ENCODE measurements around the gene ARL11. TPM values are rescaled to one million over a fixed set of nuclear protein-coding genes. Genes with fewer than 3 reads are reported as not detected.

Gene ARL11
- total RNA-seq, 2 donors from 2014 or later: 0.05 to 0.40 TPM

- 91% methylated on average over 6 of the region's 6 CpGs for WGBS
- Histone ChIP-seq H3K27me3 (replicated peaks; ENCODE audit: insufficient read depth) (no peaks in the 10 kb centered on the region), H3K9me3 (no peaks in the 10 kb centered on the region), H3K4me1 (replicated peaks) (no peaks in the 10 kb centered on the region), H3K4me3 (no peak overlapping the region), H3K27ac (no peak overlapping the region), H3K36me3 (no peaks in the 10 kb centered on the region)
- DNase-seq (ENCODE audit: low spot score): no peak
- intact Hi-C loops (cut with DNase I): no loop called here
- TF ChIP-seq POLR2A (IDR thresholded peaks at IDR 0.05) (no peak), CTCF (IDR thresholded peaks at IDR 0.05) (no peak), POLR2AphosphoS5 (IDR thresholded peaks at IDR 0.05) (no peak)
These were observed 4.1 kb upstream of the ARL11 start for GRCh38 chr13:49624229-49624628.

GRCh38 chr13:49625392-49626079 lies 2.8 kb upstream of the ARL11 start:
- no peaks in the 10 kb centered on the region for H3K27me3 ChIP-seq (replicated peaks; ENCODE audit: insufficient read depth)
- TF ChIP-seq POLR2A (IDR thresholded peaks at IDR 0.05) (no peak), POLR2AphosphoS5 (IDR thresholded peaks at IDR 0.05) (no peak), CTCF (IDR thresholded peaks at IDR 0.05) (no peak)
- intact Hi-C loops (cut with DNase I): no loop called here
- H3K9me3 ChIP-seq: no peaks in the 10 kb centered on the region
- DNase-seq (ENCODE audit: low spot score): no peak
- no peak overlapping the region for H3K27ac ChIP-seq
- H3K4me3 ChIP-seq: no peak overlapping the region
- H3K36me3 ChIP-seq: no peaks in the 10 kb centered on the region
- 69% methylated on average over 12 of the region's 12 CpGs for WGBS
- H3K4me1 ChIP-seq (replicated peaks): no peaks in the 10 kb centered on the region

GRCh38 chr13:49629196-49629938 lies 1.1 kb downstream of the ARL11 start:
- Histone ChIP-seq H3K4me1 (replicated peaks) (no peaks in the 10 kb centered on the region), H3K27ac (no peak overlapping the region), H3K36me3 (no peaks in the 10 kb centered on the region), H3K9me3 (no peaks in the 10 kb centered on the region), H3K27me3 (replicated peaks; ENCODE audit: insufficient read depth) (no peaks in the 10 kb centered on the region), H3K4me3 (no peak overlapping the region)
- intact Hi-C loops (cut with DNase I): no loop called here
- WGBS: 87% methylated on average over 8 of the region's 8 CpGs
- TF ChIP-seq POLR2A (IDR thresholded peaks at IDR 0.05) (no peak), CTCF (IDR thresholded peaks at IDR 0.05) (no peak), POLR2AphosphoS5 (IDR thresholded peaks at IDR 0.05) (no peak)
- DNase-seq (ENCODE audit: low spot score): no peak

GRCh38 chr13:49629947-49630346 lies 1.6 kb downstream of the ARL11 start:
- Histone ChIP-seq H3K36me3 (no peaks in the 10 kb centered on the region), H3K4me1 (replicated peaks) (no peaks in the 10 kb centered on the region)
- TF ChIP-seq POLR2AphosphoS5 (IDR thresholded peaks at IDR 0.05) (no peak), CTCF (IDR thresholded peaks at IDR 0.05) (no peak), POLR2A (IDR thresholded peaks at IDR 0.05) (no peak)

GRCh38 chr13:49630580-49630979 lies 2.3 kb downstream of the ARL11 start:
- DNase-seq (ENCODE audit: low spot score): no peak
- Histone ChIP-seq H3K36me3 (no peaks in the 10 kb centered on the region), H3K4me1 (replicated peaks) (no peaks in the 10 kb centered on the region), H3K27me3 (replicated peaks; ENCODE audit: insufficient read depth) (no peaks in the 10 kb centered on the region), H3K4me3 (no peak overlapping the region), H3K9me3 (no peaks in the 10 kb centered on the region), H3K27ac (no peak overlapping the region)
- TF ChIP-seq POLR2AphosphoS5 (IDR thresholded peaks at IDR 0.05) (no peak), CTCF (IDR thresholded peaks at IDR 0.05) (no peak), POLR2A (IDR thresholded peaks at IDR 0.05) (no peak)
- 88% methylated on average over 16 of the region's 16 CpGs for WGBS
- intact Hi-C loops (cut with DNase I): no loop called here

More at GRCh38 chr13:49629947-49630346, 1.6 kb downstream of the ARL11 start:
- no peak for DNase-seq (ENCODE audit: low spot score)
- 81% methylated on average over 4 of the region's 4 CpGs for WGBS
- Histone ChIP-seq H3K27ac (no peak overlapping the region), H3K27me3 (replicated peaks; ENCODE audit: insufficient read depth) (no peaks in the 10 kb centered on the region), H3K9me3 (no peaks in the 10 kb centered on the region), H3K4me3 (no peak overlapping the region)
- intact Hi-C loops (cut with DNase I): no loop called here
